ENCODE results near the gene POLD1. TPM values are rescaled to one million over a fixed set of nuclear protein-coding genes. Genes with fewer than 3 reads are reported as not detected.

POLD1 gene
- total and polyA plus RNA-seq, 12 donors, result 1.9 to 93.9 (median 17.8) TPM

- Histone ChIP-seq H3K9me3 (replicated peaks in 1 of 3) (no peaks in the 10 kb centered on the region), H3K4me3 (no peak overlapping the region), H3K27ac (no peak overlapping the region), H3K36me3 (replicated peaks in 1 of 2) (no peaks in the 10 kb centered on the region), H3K4me1 (replicated peaks in 1 of 2) (no peaks in the 10 kb centered on the region), H3K27me3 (peaks cover 30% of the 10 kb centered on the region)
- no peak for TF ChIP-seq POLR2A (IDR thresholded peaks at IDR 0.05)
- TF ChIP-seq, protein P1, sequence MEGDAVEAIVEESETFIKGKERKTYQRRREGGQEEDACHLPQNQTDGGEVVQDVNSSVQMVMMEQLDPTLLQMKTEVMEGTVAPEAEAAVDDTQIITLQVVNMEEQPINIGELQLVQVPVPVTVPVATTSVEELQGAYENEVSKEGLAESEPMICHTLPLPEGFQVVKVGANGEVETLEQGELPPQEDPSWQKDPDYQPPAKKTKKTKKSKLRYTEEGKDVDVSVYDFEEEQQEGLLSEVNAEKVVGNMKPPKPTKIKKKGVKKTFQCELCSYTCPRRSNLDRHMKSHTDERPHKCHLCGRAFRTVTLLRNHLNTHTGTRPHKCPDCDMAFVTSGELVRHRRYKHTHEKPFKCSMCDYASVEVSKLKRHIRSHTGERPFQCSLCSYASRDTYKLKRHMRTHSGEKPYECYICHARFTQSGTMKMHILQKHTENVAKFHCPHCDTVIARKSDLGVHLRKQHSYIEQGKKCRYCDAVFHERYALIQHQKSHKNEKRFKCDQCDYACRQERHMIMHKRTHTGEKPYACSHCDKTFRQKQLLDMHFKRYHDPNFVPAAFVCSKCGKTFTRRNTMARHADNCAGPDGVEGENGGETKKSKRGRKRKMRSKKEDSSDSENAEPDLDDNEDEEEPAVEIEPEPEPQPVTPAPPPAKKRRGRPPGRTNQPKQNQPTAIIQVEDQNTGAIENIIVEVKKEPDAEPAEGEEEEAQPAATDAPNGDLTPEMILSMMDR (IDR thresholded peaks at IDR 0.05), result no peak
- 88 to 89% (median 89%) methylated on average over 10 to 35 of the region's 35 CpGs for WGBS, 4 donors
- intact Hi-C loops (cut with DNase I), result loop anchor here in 1 of 2 donors (5.0 kb wide), 1 partner anchor 49 kb away; the partner anchor contains the start of gene NAPSA
- DNase-seq, result no peak
Observed at GRCh38 chr19:50416034-50416977, 32.2 kb downstream of the POLD1 start.

- no peak overlapping the region for H3K27ac ChIP-seq
- TF ChIP-seq, protein P1 (IDR thresholded peaks at IDR 0.05), result no peak
- no peak for TF ChIP-seq POLR2A (IDR thresholded peaks at IDR 0.05)
- intact Hi-C loops (cut with DNase I), result loop anchor here in 1 of 2 donors (5.0 kb wide), 1 partner anchor 50 kb away; the partner anchor contains the start of gene NAPSA
- H3K4me3 ChIP-seq, result no peak overlapping the region
- no peak for DNase-seq
- H3K36me3 ChIP-seq (replicated peaks in 1 of 2), result no peaks in the 10 kb centered on the region
- H3K9me3 ChIP-seq (replicated peaks in 1 of 3), result no peaks in the 10 kb centered on the region
- 61 to 82% (median 66%) methylated on average over 12 to 42 of the region's 42 CpGs for WGBS, 4 donors
- no peaks in the 10 kb centered on the region for H3K4me1 ChIP-seq (replicated peaks in 1 of 2)
- H3K27me3 ChIP-seq, result peaks cover 30% of the 10 kb centered on the region
Observed at GRCh38 chr19:50417111-50418081, 33.2 kb downstream of the POLD1 start.

DNA sequence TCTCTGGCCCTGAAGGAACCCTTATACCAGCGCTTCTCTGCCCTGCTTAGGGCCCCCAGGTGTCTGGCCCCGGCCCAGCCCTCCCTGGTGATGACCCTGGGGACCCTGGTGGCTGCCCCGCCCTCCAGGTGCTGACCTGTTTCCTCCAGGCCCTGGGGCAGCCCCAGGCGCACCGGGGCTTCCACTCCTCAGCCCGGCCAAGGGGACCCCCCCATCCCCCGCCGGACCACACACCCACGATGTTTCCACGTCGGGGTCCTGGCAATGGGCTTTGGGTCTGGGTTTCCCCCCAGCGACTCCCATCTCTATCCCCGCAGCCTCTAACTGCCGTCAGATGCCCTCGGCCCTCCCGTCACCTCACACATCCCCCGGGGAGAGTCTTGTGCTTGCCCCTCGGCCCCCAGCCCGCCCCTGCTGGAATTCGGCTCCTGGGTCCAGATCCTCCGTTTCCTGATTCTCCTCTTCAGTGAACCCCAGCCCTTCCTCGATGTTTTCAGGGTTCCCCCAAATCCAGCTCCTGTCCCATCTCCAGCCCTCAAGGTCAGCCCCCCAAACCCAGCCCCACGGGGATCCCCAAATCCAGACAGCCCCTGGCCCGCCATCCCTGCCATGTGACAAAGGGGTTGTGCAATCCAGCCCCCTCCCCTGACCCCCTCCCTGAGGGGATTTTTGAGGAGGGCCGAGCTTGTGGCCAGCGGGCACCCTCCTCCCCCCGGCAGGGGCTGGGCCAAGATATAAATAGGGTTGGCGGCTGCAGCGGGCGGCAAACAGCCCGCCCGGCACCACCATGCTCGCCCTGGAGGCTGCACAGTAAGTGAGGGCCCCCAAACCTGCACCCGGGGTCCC is 34.3 kb downstream of the POLD1 start, which contains the start of gene SPIB:
Gene SPIB, plus strand, starts transcription at position 763 of the 846 bp plus-strand sequence. Its CDS starts 25 bp downstream, at position 788.
- no peak within 1 kb of the TSS for H3K27ac ChIP-seq
- no peak for TF ChIP-seq POLR2A (IDR thresholded peaks at IDR 0.05)
- TF ChIP-seq, protein P1 (IDR thresholded peaks at IDR 0.05), result no peak
- DNase-seq, result no peak
- intact Hi-C loops (cut with DNase I), result loop anchor here in 1 of 2 donors (5.0 kb wide), 1 partner anchor 51 kb away; the partner anchor contains the start of gene NAPSA
- no peaks in the 10 kb centered on the region for H3K9me3 ChIP-seq (replicated peaks in 1 of 3)
- no peaks in the 10 kb centered on the region for H3K4me1 ChIP-seq (replicated peaks in 1 of 2)
- no peak within 1 kb of the TSS for H3K4me3 ChIP-seq
- H3K27me3 ChIP-seq, result peaks cover 30% of the 10 kb centered on the region
- no peaks in the 10 kb centered on the region for H3K36me3 ChIP-seq (replicated peaks in 1 of 2)
- 20 to 39% (median 23%) methylated on average over 11 to 34 of the region's 34 CpGs for WGBS, 4 donors
